HG02588 (cell line): Measurements from ENCODE around the gene CAMK4.
"Not testable (repeated sequence)": the region's sequence is repeated elsewhere in the genome, so short reads cannot be mapped to it uniquely, and the experiment has no call there.

Experiments
- ATAC-seq: cut with Tn5 transposase; IDR thresholded peaks from one replicate; pipeline ENCODE4 v1.9.1; 2021; ENCODE audit warnings: mild to moderate bottlenecking, moderate library complexity; ENCODE audit not compliant: unreplicated experiment

CAMK4 gene

GRCh38 chr5:111255169-111255568 lies 31.0 kb downstream of the CAMK4 start:
- ATAC-seq, result no peak

- ATAC-seq, result no peak
These were observed 31.9 kb downstream of the CAMK4 start for GRCh38 chr5:111256128-111256527.

DNA sequence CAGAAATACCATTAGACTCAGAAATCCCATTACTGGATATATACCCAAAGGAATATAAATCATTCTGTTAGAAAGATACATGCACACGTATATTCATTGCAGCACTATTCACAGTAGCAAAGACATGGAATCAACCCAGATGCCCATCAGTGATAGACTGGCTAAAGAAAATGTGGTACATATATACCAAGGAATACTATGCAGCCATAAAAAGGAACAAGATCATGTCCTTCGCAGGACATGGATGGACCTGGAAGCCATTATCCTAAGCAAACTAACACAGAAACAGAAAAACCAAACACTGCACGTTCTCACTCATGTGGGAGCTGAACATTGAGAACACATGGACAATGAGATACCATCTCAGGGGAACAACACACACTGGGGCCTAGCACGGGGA lies 33.4 kb downstream of the CAMK4 start:
- ATAC-seq, result not testable (repeated sequence)

GRCh38 chr5:111259636-111260035 lies 35.5 kb downstream of the CAMK4 start:
- no peak for ATAC-seq

GRCh38 chr5:111261610-111262009 lies 37.4 kb downstream of the CAMK4 start:
- ATAC-seq, result no peak

GRCh38 chr5:111262153-111262552 lies 38.0 kb downstream of the CAMK4 start:
- no peak for ATAC-seq

GRCh38 chr5:111262815-111263214 lies 38.6 kb downstream of the CAMK4 start:
- ATAC-seq, result no peak

- no peak for ATAC-seq
These were observed 42.3 kb downstream of the CAMK4 start for GRCh38 chr5:111266491-111266890.

DNA sequence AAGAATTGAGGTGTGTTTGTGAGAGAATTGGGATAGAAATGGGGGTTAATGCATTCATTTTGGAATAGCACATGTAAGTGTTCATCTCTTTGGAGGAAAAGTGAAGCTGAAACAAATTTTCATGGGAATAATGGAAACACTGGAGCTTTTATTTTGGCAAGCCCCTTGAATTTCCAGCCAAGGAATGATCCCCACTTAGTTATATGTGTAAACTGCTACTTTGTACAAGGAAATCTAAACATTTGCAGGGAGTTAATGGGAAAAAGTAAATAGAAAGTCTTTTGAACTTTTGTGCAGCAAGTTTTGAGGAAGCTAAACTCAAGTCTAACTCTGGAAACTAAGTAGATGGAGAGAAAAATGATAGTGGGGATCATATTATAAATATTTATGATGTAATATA lies 44.1 kb downstream of the CAMK4 start:
- ATAC-seq, result no peak

GRCh38 chr5:111271885-111272284 lies 47.7 kb downstream of the CAMK4 start:
- ATAC-seq, result no peak

DNA sequence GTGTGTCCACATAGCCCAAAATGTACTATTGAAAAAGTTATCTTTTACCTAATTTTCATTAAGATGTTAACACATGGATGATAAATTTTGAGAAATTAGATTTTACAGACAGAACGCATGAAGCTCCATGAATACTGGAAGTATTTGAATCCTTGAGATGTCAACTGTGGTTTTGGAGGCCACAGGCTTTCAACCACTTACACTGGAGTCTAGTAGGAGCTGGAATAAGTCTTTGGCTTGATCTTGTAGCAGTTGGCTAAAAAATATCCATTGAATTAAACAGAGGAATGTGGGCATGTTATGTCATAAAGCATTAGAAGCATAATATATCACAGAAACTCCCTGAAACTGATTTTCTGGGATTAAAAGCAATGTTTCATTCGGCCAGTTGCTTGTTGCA lies 52.9 kb downstream of the CAMK4 start:
- no peak for ATAC-seq

DNA sequence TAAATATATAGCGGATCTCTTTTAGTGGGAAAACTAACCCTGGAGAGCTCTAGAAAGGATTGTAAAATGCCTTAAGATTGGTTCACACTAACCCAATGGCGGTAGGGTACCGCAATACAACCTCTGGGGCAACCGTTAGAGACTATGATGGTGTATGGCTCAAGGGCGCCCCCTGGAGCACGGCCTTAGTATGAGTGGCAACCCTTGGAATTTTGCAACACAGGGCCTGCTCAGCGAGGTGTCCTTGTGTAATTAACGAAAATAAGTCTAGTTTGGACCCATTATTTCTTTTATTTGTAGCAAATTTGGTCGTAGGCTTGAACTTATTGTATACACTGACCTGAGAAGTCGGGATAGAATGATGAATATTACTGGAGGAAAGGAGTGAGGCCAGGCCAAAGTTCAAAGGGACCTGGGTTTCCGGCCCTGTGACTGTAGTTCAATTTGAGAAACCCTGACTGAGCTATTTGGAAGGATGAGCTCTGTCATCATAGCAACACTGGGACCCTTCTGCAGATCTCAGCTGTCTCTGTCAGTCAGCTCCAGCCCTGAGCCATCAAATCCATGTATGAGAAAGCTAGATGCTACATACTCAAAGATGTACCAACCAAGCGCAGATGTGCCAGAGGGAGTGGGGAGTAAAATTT lies 54.8 kb downstream of the CAMK4 start:
- peak; percentile 95 for ATAC-seq

DNA sequence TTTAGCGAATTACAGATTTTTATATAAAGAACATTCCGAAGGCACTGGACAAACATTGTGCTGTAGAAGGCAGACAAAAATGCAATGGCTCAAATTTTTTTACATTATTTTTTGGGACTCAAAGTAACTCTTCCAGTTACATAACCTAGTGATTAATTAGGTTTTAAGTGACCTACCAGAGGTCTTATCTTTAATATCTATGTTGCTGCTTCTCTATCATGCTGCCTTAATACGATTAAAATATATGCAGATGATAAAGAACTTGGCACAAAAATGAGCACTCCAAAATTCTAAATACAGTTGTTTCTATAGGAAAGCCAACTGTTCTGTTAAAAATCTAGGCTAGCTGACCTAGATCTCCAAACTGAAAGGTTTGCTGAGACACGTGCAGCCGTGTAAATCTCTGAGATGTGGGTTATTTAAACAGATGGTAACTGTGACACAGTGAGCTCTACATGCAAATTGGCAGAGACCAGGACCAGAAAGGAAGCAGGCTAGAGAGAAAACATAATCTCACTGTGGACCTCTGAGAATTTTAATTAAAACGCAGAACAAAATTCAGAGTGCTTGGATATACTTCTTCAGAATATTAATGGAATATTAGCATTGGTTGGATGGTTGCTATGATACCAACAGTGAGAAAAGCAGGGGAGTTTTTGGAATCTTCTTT lies 56.2 kb downstream of the CAMK4 start:
- no peak for ATAC-seq

GRCh38 chr5:111282798-111283197 lies 58.6 kb downstream of the CAMK4 start:
- ATAC-seq, result no peak

GRCh38 chr5:111284825-111285224 lies 60.6 kb downstream of the CAMK4 start:
- ATAC-seq, result no peak

DNA sequence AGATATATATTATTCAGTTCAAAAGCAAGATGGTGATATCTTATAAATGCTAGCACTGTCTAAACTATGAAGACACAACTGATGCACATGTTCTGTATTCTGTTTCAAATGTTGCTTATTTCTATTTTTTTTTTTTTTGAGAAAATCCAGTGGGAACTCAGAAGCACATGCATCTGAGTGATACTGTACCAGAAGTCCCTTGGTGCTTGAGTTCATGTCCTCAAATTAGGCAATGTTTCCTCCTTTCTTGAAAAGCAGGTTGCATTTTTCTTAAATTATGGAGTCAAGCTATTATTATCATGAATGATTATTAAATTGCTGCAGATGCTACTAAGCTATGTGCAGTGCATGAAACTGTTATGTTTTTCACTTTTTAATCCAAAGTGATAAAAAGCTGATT lies 70.4 kb downstream of the CAMK4 start:
- no peak for ATAC-seq

- no peak for ATAC-seq
These were observed 71.5 kb downstream of the CAMK4 start for GRCh38 chr5:111295649-111296048.

DNA sequence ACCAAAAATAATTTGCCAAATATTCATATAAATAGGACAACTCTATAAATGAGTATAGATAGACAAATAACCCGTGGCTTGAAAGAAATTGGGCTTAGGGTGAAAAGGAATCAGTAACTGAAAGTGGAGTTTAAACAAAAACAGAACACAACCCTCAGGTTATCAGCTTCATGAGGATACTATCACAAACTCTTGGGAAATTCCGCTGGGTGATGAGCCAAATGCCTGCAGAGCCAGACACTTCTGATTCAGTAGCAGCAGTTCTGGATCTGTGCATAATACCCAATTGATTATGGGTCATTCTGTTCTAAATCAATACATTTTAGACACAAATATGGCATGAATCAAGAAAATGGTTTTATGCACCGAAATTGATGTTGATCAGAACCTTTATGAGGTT lies 72.4 kb downstream of the CAMK4 start:
- ATAC-seq, result no peak

DNA sequence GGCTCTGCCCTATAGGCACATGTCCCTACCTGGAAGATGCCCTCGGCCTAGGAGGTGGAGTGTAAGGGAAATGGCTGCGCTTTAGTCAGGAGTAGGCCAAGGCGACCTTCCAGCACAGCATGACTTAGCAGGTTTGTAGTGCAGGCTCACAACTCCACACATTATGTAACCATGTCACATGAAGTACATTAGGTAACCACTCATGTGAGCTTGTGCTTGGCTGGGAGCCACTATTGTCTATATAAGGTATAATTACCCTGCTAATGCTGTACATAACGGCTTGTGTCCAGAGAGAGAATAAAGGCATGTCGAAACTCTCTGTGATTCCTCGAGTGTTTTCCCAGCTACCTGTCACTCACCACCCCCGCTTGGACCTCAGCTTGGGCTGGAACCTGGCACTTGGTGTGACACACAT lies 74.9 kb downstream of the CAMK4 start:
- ATAC-seq, result no peak

DNA sequence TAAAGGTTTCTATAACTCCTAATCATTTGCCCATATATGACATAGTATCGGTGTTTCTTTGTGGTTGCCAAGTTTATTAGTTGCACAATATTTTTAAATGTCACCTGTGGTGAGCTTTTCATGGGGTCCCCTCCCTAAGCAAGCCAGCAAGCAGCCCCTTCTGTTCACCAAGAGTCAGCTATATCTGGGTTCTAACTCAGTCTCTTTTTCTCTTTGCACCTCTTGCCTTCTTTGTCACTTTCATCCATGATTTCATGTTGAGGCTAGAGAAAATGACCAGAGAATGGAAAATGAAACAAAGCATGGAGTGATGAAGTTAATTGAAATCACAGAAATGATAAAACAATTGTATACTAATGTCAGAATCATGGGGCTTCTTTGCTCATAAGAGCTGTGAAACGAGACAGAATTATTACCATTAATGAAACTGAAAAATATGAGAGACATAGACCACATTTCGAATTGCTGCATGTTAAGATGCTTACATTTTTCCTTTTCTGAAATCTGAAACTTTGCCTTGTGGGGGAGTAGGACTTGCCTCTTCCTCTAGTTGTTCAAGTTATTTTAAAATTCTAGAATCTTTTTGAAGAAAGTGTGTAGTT lies 75.7 kb downstream of the CAMK4 start:
- no peak for ATAC-seq

DNA sequence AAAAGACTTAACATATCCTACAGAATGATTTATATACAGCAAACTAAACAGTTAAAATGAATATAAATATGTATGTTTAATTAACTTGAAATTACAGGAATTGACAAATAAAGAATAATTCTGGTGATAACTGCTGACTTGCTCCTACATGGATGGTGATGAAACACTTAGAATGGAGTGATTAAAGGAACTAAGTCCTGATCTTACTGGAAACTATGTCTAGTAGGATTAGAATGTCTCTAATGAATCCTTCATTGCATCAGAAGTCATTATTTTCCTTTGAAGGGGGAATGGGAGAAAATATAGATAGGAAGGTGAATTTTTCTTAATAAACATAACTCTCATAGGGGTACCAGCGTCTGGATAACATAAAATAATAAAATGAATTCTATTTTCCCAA lies 77.1 kb downstream of the CAMK4 start:
- ATAC-seq, result no peak

- not testable (repeated sequence) for ATAC-seq
These were observed 77.9 kb downstream of the CAMK4 start for GRCh38 chr5:111302043-111302442.
